ENCODE results near the gene LY6G6D.
A peak's percentile ranks its signal among the peaks of the same experiment; 100 is the strongest.

DNA sequence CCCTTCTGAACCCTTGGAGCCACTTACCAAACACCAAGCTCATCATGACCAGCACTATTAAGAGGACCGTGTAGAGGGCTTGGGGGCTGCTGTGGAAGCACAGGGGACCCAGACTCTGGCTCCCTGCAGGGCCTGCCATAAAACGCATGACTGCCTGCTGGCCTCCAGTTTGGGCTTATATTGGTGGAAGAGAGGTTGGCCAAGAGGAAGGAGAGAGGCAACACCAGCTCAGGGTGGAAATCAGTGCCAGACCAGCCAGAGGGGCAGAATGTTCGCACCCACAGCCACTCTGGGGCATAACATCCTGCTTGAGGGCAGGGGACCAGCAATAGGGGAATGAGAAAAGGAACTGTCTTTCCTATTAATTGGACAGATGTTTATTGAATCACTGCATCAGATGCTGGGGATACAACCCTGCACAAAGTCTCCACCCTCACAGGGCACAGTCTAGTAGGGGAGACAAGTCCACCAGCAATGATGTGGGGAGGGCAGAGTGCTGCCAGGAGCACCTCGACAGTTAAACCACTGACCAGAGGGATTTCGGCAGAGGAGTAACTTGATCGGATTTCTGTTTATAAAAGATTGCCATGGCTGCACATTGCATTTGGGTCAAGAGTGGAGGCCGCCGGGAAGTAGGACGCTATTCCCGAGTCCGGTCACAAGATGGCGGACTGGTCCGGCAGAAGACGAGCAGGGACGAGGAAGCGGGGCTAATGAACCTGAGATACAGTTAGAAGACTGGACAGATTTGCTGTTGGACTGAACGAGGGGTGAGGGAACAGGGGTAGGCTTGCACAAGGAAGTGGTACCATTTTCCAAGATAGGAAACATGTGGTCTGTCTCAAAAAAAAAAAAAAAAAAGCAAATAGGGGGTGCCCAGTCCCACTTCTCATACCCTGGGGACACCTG is 34.7 kb upstream of the LY6G6D start, which contains the start of gene LY6G5C:
- TF ChIP-seq, protein P1, sequence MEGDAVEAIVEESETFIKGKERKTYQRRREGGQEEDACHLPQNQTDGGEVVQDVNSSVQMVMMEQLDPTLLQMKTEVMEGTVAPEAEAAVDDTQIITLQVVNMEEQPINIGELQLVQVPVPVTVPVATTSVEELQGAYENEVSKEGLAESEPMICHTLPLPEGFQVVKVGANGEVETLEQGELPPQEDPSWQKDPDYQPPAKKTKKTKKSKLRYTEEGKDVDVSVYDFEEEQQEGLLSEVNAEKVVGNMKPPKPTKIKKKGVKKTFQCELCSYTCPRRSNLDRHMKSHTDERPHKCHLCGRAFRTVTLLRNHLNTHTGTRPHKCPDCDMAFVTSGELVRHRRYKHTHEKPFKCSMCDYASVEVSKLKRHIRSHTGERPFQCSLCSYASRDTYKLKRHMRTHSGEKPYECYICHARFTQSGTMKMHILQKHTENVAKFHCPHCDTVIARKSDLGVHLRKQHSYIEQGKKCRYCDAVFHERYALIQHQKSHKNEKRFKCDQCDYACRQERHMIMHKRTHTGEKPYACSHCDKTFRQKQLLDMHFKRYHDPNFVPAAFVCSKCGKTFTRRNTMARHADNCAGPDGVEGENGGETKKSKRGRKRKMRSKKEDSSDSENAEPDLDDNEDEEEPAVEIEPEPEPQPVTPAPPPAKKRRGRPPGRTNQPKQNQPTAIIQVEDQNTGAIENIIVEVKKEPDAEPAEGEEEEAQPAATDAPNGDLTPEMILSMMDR (IDR thresholded peaks at IDR 0.05) = peak in 5 of 7 experiments; percentile 41 to 84 (median 61)
- no peak for TF ChIP-seq POLR2A (IDR thresholded peaks at IDR 0.05)
- TF ChIP-seq POLR2AphosphoS5 (IDR thresholded peaks at IDR 0.05) = peak in 2 of 3 donors; percentile 44 to 87
